Stimulated activated CD4-positive, alpha-beta T cell treated with anti-CD3 and anti-CD28 coated beads, Interleukin-1b, Interleukin-23, amount 100 ng/mL, for 48 hours (primary cell): Measurements from ENCODE around the gene KRTAP12-1.

Source experiments
- DNase-seq: peaks from one replicate; pipeline ENCODE4 v3.0.0-alpha.2; 2020

KRTAP12-1 gene

DNA sequence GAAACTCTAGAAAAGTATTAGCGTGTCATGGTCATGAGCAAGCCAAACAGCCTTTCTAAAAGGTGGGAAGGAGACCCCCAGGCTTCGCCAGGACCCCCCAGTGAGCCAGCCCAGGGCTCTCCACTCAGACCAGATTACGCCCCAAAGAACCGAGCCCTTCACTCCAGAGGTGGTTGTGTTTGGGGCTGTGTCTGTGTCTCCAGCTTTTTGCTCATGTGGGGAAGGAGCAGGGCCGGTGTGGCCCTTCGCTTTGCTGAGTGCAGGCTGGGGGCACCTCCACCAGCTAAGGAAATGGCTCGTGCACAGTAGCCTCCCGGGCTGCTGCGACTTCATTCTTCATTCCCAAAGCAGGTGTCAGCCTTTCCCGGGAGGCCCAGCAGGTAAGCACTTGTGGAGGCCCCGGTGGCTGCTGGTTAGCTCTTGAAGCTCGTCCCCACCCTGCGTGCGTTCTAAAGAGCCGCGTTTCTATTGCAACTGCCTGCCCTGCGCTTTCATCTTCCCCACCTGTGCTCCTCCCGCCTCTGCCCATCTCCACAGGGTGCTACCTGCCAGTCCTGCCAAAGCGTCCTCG, 28.9 kb upstream of the KRTAP12-1 start:
- no peak for DNase-seq

DNA sequence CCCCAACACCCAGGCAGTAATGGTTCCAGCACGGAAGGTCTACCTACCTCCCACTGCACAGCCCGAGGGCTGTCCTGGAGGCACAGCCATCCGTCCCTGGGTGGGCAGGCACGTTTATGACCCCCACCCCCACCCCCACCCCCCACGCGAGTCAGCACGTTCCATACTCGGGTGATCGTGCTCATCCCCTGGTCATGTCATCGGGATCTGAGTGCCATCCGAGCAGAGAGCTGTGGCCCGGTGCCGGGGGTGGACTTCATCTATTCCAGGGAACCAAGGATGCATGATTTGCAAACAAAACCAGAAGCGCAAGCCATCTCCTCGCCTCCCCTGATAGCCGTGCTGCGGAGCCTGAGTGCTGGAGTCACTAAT, 28.3 kb upstream of the KRTAP12-1 start:
- DNase-seq: no peak

DNA sequence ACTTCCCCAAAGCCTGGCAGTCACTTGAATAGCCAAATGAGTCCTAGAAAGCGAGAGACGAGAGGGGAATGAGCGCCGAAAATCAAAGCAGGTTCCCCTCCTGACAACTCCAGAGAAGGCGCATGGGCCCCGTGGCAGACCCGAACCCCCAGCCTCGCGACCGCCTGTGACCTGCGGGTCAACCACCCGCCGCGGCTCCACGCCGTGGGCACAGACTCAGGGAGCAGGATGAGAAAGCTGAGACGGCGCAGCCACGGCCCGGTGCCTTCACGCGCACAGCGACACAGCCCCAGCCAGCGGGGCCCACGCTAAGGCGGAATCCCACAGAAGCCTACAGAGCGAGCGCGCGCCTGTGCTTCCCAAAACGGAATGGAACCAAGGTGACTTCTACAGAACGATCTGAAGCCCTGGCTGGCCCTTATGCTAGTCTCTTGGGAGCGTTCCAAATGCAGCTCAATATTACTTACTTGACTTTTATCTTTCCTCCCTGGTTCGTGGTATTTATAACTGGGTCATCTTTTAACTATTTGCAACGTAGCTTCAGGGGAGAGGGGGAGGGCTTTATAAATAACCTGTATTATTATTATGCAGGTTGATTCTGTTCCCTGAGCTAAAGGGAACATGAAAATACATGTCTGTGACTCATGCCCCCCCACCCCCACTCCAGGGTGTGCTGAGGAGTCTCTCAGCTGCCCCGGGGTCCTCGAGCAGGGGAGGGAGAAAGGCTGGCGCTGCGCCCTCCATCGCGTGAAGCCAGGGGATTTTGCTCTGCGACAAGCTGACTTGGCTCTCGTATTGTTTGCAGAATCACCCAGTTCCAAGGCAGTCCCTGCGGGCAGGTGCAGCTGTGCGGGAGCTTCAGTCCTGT, 27.7 kb upstream of the KRTAP12-1 start:
- DNase-seq: no peak

DNA sequence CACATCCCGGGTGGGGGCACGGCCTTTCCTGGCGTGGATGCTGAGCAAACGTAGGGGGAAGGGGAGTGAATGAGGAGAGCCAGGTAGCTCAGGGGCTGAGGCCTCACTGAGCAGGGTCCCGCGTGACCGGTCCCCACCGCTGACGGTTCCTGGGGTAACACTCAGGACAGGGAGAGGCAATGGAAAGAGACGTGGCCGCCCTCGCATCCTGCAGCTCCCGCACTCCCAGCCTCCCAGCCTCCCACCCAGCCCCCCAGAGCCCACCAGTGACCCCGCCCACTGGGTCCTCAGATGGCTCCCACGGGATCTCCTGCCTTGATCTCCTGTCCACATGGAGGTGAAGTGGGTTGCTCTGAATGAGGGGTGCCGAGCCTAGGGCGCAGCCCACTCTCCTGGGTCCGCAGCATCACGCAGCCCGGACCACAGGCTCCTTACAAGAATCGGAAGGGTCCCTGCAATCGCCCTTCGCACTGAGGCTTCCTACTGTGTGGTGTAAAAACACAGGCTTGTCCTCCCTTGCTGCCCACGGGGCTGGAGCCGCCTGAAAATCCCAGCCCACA, 27.0 kb upstream of the KRTAP12-1 start:
- DNase-seq: no peak

DNA sequence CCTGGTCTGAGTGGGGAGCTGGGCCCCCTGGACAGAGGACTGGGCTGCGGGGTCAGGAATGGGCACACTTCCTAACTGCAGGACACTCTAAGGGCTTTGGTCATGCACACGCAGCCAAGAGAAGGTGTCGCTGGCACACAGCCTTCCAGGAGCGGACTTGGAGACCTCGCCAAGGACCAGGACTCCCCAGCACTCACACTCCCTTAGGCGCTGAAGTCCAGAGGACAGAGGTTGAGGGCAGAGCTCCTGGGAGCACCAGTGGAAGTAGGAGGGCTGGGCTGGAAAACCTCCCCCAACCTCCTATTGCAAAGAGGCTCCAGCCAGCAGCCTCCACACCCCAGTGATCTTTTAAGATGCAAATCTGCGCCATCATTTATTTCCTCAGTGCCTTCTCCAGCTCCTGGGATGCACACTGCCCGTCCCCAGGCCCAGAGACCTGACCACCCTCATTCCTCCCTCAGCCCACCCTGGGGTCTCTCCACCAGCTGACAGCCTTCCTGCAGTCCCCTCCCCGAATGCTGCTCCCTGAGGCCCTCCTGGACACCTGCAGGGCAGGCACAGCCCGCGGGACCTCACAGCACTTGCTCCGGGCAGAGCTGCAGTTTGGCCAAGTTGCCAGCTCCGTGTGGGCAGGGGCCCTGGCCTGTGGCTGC, 26.4 kb upstream of the KRTAP12-1 start:
- no peak for DNase-seq

DNA sequence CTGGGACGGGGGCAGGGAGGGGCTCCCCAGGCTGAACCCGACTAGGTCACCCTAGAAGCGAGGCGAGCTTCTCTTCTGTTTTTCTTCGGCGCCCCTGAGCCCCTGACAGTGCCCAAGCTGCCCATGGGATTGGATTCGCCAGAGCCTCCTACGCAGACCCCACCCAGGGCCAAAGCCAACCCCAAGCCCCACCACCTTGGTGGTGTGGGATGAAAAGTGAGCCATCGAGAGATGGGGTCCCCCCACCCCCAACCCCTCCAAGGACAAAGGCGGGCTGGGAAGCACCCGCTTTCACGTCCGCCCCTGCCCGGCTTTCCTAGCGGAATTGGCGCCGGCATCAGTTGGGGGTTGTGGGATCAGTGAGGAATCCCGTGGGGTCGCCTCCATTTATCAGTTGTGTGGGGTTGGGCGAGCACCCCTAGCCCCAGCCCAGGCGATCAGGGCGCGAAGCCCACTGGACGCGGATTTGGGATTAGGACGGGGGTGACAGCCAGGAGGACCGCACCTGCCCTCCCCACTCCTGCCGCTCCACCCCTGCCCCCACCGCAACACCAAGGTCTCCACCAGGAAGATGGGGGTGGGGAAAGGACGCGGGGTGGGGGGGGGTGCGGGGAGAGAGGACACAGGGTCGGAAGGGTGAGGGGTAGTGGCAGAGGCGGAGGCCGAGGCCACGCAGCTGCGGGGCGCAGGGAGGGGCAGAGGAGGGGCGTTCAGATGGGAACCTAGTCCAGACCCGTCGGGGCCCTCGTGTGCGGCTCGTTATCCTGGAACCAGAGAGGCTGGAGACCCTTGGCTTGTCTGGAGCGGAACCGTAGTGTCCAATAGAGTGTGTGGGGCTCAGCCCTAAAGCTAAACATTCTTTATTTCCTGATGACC, 25.0 kb upstream of the KRTAP12-1 start:
- no peak for DNase-seq

DNA sequence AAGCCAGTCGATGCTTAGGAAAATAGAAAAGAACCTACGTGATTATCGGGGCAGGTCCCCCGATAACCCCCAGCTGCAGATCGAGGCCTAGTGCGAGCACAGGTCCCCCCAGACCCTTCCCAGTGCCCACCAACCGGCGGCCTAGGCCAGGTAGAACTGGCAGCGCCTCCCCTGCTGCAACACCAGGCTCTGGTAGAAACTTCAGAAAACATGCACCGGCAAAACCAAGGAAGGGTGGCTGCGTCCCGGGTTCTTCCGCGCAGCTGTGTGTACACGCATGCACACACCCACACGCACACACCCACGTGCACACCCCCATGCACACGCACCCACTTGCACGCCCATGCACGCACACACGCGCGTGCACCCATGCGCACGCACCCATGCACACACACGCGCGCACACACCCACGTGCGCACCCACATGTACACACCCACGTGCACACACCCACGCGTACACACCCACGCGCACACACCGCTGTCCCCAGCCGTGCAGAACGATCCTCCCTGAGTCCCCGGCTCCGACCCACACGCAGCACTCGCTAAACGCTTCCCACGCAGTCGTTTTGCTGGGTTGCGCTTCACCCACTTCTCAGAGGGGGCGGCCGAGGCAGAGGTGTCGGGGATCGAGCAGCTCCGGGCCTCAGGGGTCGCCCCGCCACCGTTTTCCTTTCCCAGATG, 24.2 kb upstream of the KRTAP12-1 start:
- no peak for DNase-seq

DNA sequence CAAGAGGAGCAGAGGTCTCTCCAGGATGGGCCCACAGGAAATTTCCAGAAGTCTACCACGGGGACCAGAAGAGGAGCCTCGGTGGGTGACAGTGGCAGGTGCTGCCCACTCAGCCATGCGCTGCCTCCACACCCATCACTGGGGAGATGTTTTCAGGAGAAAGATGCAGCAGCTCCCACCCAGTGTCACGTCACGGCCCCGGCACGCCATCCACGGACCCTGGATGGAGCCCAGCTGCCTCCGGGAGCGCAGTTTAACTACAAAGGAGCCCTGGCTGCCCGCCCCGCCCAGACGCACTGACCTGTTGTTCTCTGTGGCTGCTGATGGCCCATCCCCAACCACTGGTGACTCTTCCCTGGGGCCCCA, 22.7 kb upstream of the KRTAP12-1 start:
- no peak for DNase-seq

DNA sequence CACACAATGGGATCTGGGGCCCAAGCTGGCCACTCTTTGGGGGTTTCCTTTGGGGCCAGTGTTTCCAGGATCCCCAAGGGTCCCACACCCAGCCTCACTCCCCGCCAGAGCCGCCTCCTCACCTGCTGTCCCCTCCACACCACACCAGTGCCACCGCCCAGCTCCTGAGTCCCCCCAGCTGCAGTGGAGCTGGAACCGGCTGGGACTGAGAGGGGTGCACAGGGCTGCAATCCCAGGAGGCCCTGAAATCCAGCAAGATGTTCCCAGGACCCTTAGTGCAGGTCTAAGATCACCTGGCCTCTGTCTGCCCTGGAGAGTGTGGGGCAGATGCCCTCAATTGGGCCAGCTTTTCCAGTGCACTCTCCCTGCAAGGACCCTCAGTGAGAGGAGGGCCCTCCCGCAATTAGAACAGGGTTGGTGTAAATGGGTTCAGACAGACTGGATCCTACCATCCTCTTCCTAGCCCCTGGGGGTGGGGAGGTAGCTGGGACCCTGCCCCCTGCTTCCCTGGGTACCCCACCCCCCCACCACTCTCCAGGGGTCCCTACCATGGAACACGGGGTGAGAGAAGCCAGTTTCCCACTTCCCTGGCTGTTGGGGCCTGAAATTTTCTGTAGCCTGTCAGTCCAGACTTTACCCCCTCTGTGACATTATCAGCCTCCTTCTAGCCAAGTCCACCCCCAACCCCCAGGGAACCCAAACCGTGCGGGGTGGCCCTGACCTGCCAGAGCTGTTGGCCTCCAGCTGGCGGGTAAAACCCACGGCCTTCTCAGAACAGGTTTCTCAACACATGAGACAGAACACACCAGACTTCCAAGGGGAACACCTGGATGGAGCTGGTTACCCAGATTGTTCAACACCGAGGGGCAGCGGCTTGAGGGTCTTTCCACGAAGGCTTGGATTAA, 22.0 kb upstream of the KRTAP12-1 start:
- DNase-seq: no peak

DNA sequence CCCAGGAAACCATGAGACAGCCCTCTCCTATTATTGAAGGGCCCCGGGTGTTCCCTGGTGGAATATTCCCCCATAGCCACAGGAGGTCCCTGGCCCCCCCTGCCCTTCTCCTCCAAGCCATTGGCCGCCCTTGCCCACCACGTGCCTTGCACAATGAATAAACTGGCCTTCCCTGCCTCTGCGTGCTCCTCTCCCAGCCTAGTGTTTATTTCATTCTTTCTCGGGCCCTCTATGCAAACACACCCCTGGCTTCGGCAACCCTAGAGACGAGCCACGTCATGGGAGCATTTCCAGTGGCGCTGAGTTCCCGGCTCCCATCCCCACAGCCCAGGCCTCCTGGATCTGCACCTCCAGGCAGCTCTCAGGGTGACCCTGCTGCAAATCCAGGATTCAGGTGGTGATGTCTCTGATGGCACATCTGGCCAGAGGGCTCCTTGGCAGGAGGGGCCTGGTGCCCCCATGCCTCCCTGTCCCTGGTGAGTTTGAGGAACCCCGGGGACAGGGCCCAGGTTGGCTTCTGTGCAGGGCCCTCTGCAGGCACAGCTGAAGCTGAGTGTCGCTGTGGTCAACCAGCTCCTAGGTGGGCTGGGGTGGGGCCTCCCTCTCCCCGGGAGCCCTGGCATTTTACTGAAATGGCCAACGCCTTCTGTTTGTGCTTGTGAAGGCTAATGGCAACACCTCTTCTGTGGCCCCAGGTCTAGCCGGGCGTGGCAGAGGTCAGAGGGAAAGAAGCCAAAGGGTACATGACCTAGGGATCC, 21.2 kb upstream of the KRTAP12-1 start:
- DNase-seq: no peak

DNA sequence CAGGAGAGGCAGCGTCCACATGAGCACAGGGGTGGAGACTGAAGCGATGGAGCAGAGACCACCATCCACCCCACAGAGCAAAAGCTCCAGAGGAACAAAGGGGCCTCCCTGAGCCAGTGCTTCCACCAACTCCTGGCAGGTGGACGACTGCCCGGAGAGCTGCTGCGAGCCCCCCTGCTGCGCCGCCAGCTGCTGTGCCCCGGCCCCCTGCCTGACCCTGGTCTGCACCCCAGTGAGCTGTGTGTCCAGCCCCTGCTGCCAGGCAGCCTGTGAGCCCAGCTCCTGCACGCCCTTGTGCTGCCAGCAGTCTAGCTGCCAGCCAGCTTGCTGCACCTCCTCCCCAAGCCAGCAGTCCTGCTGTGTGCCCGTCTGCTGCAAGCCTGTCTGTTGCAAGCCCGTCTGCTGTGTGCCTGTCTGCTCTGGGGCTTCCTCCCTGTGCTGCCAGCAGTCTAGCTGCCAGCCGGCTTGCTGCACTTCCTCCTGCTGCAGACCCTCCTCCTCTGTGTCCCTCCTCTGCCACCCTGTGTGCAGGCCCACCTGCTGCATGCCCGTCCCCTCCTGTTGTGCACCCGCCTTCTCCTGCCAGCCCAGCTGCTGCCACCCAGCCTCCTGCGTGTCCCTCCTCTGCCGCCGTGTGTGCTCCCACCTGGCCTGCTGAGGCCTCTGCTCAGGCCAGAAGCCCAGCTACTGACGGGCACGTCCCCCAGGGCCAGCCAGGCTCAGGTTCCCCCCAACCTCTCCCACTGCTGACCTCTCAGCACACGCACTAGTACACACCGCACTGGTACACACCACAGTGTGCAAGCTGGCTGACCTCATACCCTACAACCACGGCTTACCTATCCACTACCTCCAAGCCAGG, 20.4 kb upstream of the KRTAP12-1 start:
- no peak for DNase-seq

DNA sequence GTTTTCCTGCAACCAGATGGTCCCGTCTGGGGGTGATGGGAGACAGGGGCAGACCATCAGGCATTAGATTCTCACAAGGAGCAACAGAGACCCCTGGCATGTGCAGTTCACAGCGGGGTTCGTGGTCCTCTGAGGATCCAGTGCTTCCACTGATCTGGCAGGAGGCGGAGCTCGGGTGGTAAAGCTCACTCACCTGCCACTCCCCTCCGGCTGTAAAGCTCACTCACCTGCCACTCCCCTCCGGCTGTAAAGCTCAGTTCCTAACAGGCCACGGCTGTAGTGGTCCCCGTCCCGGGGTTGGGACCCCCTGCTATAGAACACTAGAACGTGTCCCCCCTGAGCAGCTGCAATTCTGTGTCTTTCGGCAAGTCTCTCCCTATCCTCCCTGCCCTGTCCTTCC, 19.6 kb upstream of the KRTAP12-1 start:
- no peak for DNase-seq

DNA sequence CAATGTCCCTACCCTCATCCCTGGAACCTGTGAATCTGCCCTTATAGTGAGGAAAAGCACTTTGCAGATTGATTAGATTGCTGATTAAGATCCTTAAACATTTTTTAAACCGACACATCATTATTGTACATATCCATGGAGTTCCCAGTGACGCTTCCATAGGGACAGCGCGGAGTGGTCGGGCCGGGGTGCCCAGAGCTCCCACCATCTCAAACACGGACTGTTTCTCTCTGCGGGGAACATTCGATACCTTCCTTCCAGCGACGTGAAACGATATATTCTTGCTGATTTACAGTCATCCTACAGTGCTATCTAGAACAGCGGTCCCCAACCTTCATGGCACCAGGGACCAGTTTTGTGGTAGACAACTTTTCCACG, 19.0 kb upstream of the KRTAP12-1 start:
- DNase-seq: no peak

DNA sequence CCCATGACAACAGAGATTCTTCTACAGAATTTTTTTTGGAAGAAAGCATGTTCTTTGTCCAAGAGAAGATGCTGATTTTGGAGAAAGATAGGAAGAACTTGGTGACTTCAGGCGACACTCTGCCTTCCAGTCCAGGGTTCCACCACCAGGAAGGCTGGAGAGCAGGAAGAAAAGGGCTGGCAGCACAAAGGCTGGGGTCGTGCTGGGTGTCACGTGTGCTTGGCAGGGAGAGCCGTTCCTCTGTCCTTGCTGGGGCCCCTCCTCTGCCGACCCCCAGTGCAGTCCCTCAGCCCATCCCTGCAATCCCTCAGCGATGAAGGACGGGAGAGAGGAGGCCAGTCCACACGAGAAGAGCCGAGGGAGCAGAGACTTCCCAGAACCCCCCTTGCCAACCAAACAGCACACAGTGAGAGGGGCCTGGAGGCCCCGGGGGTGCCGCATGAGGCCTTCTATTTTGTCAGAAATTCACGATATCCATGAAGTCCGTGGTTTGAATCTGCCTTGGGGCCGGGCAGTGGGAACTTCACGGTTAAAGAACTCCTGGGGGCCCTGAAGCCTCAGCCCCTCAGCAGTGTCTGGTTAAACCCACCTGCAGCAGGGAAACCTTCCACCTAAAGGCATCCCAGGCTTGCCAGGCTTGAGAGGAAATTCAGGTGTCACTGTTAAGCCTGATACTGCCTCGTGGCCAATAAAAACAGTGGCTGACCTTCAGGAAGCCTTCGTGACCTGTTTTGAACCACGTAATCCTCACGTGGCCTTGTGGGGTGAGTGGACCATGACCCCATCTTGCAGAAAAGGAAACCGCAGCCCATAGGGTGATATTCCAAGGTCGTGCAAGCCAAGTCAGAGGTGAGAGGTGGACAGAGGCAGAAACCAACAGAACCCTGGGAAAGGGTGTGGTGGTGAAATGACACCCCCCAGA, 18.4 kb upstream of the KRTAP12-1 start:
- no peak for DNase-seq

DNA sequence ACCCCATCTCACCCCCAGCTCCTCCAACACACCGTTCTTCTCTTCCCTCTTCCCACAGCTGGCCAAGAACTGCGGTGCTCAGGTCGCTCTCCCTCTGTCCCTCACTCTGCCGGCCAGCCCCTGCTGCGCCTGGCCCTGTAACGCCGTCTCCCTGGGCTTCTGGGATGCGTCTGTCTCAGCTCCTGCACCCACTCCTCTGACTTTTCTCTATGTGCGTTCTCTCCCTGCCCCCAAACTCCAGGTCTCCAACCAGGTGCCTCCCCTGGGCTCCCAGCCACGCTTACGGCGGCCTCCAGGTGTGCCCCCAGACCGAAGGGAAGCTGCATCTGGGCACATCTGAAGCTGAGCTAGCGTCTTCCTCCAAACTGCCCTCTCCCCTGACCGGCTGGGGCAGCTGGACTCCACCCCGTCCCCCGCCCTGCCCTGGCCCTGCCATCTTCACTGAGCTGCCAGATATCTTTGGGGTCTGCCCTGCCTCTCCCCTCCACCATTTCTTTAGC, 17.6 kb upstream of the KRTAP12-1 start:
- no peak for DNase-seq

DNA sequence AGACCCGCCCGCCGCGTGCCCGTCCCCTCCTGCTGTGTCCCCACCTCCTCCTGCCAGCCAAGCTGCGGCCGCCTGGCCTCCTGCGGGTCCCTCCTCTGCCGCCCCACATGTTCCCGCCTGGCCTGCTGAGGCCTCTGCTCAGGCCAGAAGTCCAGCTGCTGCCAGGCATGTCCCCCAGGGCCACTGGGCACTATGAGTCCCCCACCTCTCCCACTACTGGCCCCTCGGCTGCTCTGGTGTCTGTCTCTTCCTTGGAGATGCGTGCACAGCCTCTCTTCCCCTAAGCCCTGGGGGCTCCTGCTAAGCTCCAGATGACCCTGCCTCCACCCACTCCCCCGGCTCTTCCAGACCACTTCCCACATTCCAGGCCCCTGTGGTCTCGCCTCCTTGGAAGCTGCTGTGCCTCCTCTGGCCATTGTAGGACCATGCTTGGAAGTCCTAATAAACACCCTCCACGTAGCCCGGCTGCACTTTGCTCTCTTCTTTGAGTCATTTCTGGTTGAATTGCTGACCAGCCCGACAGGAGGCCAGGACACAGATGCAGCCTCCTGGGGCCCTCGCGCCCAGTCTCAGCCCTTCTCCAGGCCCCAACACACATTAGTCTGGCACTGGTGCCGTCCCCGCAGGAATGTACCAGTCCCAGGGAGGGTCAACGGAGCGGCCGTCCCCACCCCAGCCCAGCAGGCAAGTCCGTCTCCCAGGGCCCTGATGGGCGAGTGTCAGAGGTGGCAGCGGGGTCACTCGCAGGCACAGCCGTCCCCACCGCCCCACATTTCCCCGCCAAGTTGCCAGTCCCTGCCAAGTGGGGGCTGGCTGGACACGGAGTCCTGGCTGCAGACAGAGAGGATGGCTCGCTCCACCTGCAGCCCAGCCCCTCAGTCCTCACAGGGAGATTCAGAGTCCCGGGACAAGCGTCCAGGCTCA, 16.1 kb upstream of the KRTAP12-1 start:
- DNase-seq: no peak
